Measurements from ENCODE around the gene UPF2.

DNA sequence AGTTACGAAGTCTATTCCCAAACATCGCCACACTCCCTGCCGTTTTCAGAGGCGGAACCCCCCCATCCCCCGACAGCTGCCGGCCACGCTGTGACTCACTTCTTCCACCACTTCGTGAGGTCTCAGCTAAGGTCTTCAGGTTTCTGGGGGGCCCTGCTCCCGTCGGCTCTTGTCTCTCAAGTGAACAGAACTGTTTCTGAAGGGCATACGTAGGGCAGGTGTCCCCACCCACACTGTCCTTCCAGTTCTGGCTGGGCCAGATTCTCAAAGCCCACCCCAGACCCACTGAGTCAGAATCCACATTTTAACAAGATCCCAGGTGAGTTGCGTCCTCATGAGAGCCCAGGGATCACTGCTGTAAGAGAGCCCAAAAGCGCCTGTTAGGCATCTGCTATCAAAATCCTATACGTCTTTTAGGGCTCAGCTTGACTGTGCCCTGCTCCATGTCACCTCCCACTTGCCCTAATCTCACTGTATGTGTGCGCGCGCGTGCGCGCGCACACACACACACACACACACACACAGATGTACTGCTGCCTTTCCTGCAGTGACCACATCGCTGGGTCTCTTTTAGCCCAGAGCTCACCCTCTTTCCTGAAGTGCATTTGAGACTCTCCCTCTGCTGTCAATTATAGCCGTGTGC lies 140.7 kb downstream of the UPF2 start:
- no peak for TF ChIP-seq FOS (IDR thresholded peaks at IDR 0.05; ENCODE audit: low read depth, low read length)
- TF ChIP-seq, protein P1, sequence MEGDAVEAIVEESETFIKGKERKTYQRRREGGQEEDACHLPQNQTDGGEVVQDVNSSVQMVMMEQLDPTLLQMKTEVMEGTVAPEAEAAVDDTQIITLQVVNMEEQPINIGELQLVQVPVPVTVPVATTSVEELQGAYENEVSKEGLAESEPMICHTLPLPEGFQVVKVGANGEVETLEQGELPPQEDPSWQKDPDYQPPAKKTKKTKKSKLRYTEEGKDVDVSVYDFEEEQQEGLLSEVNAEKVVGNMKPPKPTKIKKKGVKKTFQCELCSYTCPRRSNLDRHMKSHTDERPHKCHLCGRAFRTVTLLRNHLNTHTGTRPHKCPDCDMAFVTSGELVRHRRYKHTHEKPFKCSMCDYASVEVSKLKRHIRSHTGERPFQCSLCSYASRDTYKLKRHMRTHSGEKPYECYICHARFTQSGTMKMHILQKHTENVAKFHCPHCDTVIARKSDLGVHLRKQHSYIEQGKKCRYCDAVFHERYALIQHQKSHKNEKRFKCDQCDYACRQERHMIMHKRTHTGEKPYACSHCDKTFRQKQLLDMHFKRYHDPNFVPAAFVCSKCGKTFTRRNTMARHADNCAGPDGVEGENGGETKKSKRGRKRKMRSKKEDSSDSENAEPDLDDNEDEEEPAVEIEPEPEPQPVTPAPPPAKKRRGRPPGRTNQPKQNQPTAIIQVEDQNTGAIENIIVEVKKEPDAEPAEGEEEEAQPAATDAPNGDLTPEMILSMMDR (conservative IDR thresholded peaks at IDR 0.05; ENCODE audit: low read depth, low read length), result no peak
